ENCODE measurements around the gene SLC4A2. TPM values are rescaled to one million over a fixed set of nuclear protein-coding genes. Genes with fewer than 3 reads are reported as not detected.
A peak's percentile ranks its signal among the peaks of the same experiment; 100 is the strongest.

The SLC4A2 gene
- total RNA-seq, 2 experiments from 2014 or later: 58.7 to 85.0 TPM

- Mint-ChIP-seq H3K4me1 (peaks cover 29% of the 10 kb centered on the region), H3K27me3 (peaks cover 7% of the 10 kb centered on the region), H3K4me3 (peak overlapping the region; percentile 81), H3K36me3 (ENCODE audit: low read depth) (no peaks in the 10 kb centered on the region), H3K9me3 (ENCODE audit: low read depth) (no peaks in the 10 kb centered on the region), H3K27ac (peak overlapping the region; percentile 16)
- POLR2A ChIA-PET: interaction anchor here (0.6 kb wide), 1 partner anchor 8 kb away, joined by 3 read pairs; the partner anchor contains the start of gene FASTK
- ATAC-seq (no peak), DNase-seq (peak; percentile 30)
- intact Hi-C loops (cut with DNase I, micrococcal nuclease): loop anchor here in 1 of 2 experiments (10.0 kb wide), 2 partner anchors 574 to 1374 kb away; partner anchors contain the start of gene GIMAP7
- CTCF ChIA-PET: interaction anchor here (0.6 to 2.6 kb wide), 9 partner anchors 22 to 130 kb away, joined by 3 to 17 read pairs (median 3); partner anchors contain the start of gene ABCB8
Observed at GRCh38 chr7:151088856-151089699, 29.7 kb downstream of the SLC4A2 start.

GRCh38 chr7:151089893-151090730 lies 30.7 kb downstream of the SLC4A2 start:
- intact Hi-C loops (cut with DNase I, micrococcal nuclease): loop anchor here in 1 of 2 experiments (10.0 kb wide), 2 partner anchors 575 to 1375 kb away; partner anchors contain the start of gene GIMAP7
- CTCF ChIA-PET: interaction anchor here (0.6 to 2.6 kb wide), 6 partner anchors 14 to 106 kb away, joined by 3 to 17 read pairs (median 3); no protein-coding TSS in a partner anchor
- ATAC-seq (no peak), DNase-seq (no peak)
- Mint-ChIP-seq H3K4me3 (no peak overlapping the region), H3K9me3 (ENCODE audit: low read depth) (no peaks in the 10 kb centered on the region), H3K27ac (no peak overlapping the region), H3K27me3 (peaks cover 2% of the 10 kb centered on the region), H3K36me3 (ENCODE audit: low read depth) (no peaks in the 10 kb centered on the region), H3K4me1 (peaks cover 29% of the 10 kb centered on the region)
- POLR2A ChIA-PET: no interaction called here

DNA sequence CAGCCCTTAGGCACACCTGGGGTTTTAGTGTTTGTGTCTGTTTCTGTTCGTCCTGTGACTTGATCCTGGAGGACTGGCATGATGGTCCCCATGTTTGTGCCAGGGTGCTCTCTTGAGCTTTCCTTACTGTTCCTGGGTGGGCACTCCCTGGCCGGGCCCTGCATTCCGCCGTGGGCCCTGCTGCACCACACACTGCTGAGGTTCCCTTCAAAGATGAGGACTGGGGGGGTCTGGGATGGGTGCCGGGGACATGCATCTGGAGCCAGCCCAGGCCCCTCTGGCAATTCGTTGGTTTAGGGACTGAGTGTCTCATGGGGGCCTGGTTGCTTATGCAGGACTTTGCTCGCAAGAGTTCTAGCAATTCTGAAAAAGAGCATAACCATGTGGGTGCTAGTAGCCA lies 31.6 kb downstream of the SLC4A2 start:
- no peaks in the 10 kb centered on the region for H3K36me3 Mint-ChIP-seq (ENCODE audit: low read depth)
- H3K4me1 Mint-ChIP-seq: peaks cover 22% of the 10 kb centered on the region
- CTCF ChIA-PET: interaction anchor here (0.9 to 1.5 kb wide), 6 partner anchors 15 to 107 kb away, joined by 3 to 4 read pairs (median 3); no protein-coding TSS in a partner anchor
- H3K27me3 Mint-ChIP-seq: no peaks in the 10 kb centered on the region
- H3K9me3 Mint-ChIP-seq (ENCODE audit: low read depth): no peaks in the 10 kb centered on the region
- ATAC-seq: no peak
- intact Hi-C loops (cut with DNase I, micrococcal nuclease): no loop called here
- POLR2A ChIA-PET: no interaction called here
- H3K4me3 Mint-ChIP-seq: no peak overlapping the region
- H3K27ac Mint-ChIP-seq: no peak overlapping the region
- no peak for DNase-seq

DNA sequence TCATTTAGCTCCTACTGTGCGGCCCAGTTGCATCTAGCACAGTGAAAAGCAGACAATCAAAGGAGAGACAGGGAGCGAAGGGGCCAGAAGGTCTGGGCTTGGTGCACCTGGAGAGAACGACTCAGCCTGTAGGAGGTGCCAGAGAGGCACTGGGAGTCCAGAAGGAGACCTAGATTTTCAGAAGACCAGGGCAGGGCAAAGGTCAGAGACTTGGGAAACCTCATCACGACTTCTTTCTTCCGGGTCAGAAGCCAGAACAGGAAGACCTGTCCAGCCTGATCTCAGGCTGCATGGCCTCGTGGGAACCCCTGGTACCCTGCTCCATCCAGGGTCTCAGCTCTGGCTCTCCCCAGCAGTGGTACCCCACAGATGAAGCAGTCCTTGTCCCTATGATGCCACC lies 32.0 kb downstream of the SLC4A2 start:
- ATAC-seq (peak; percentile 29), DNase-seq (peak; percentile 57)
- Mint-ChIP-seq H3K4me3 (no peak overlapping the region), H3K27me3 (no peaks in the 10 kb centered on the region), H3K27ac (no peak overlapping the region), H3K9me3 (ENCODE audit: low read depth) (no peaks in the 10 kb centered on the region), H3K4me1 (peaks cover 24% of the 10 kb centered on the region), H3K36me3 (ENCODE audit: low read depth) (no peaks in the 10 kb centered on the region)
- CTCF ChIA-PET: interaction anchor here (0.9 to 1.1 kb wide), 3 partner anchors 15 to 25 kb away, joined by 3 read pairs; no protein-coding TSS in a partner anchor
- POLR2A ChIA-PET: no interaction called here
- intact Hi-C loops (cut with DNase I, micrococcal nuclease): no loop called here

DNA sequence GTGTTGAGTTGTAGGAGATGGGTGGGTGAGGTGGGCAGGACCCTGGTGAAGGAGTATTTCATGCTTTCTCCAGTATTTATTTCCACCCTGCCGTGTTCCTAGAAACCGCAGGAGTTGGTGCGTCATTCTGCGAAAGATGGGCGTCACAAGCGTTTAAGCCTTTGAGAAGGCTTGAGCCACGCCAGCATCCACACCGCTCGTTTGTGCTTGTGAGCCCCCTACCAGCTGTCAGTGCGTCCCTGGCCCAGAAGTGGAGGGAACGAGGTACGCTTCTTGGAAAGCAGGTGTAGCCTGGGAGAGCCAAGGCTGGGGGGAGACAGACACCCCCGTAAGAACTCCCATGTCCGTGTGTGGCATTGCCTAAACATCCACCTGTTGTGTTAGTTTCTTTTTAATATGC lies 32.6 kb downstream of the SLC4A2 start:
- H3K9me3 Mint-ChIP-seq (ENCODE audit: low read depth): no peaks in the 10 kb centered on the region
- no peak overlapping the region for H3K4me3 Mint-ChIP-seq
- no peaks in the 10 kb centered on the region for H3K36me3 Mint-ChIP-seq (ENCODE audit: low read depth)
- no peaks in the 10 kb centered on the region for H3K27me3 Mint-ChIP-seq
- ATAC-seq: no peak
- ChIA-PET POLR2A (no interaction called here), CTCF (interaction anchor here (0.7 to 1.1 kb wide), 3 partner anchors 23 to 32 kb away, joined by 3 read pairs; no protein-coding TSS in a partner anchor)
- intact Hi-C loops (cut with DNase I, micrococcal nuclease): no loop called here
- H3K27ac Mint-ChIP-seq: no peak overlapping the region
- no peak for DNase-seq
- H3K4me1 Mint-ChIP-seq: peaks cover 24% of the 10 kb centered on the region

- Mint-ChIP-seq H3K36me3 (ENCODE audit: low read depth) (no peaks in the 10 kb centered on the region), H3K9me3 (ENCODE audit: low read depth) (no peaks in the 10 kb centered on the region), H3K27ac (no peak overlapping the region), H3K4me3 (no peak overlapping the region), H3K4me1 (peaks cover 15% of the 10 kb centered on the region), H3K27me3 (no peaks in the 10 kb centered on the region)
- POLR2A ChIA-PET: no interaction called here
- CTCF ChIA-PET: interaction anchor here (0.7 to 1.9 kb wide), 9 partner anchors 9 to 195 kb away, joined by 3 to 6 read pairs (median 4); partner anchors contain the start of gene TMUB1
- DNase-seq: no peak
- intact Hi-C loops (cut with DNase I, micrococcal nuclease): loop anchor here in 1 of 2 experiments (2.0 kb wide), 1 partner anchor 17 kb away; no protein-coding TSS in a partner anchor
- ATAC-seq: no peak
Observed at GRCh38 chr7:151093748-151094147, 34.4 kb downstream of the SLC4A2 start.

DNA sequence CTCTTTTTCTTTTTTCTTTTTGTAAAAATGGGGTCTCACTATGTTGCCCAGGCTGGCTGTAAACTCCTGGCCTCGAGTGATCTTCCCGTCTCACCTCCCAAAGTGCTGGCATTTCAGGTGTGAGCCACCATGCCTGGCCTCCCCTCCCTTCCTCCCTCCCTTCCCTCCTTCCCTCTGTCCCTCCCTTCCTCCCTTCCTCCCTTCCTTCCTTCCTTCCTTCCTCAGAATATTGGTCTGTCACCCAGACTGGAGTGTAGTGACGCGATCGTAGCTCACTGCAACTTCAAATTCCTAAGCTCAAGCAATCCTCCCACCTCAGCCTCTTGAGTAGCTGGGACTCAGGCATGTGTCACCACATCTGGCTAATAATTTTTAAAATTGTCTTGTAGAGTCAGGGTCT lies 35.3 kb downstream of the SLC4A2 start:
- Mint-ChIP-seq H3K4me1 (peaks cover 9% of the 10 kb centered on the region), H3K36me3 (ENCODE audit: low read depth) (no peaks in the 10 kb centered on the region), H3K27ac (no peak overlapping the region), H3K27me3 (no peaks in the 10 kb centered on the region), H3K4me3 (no peak overlapping the region), H3K9me3 (ENCODE audit: low read depth) (no peaks in the 10 kb centered on the region)
- ATAC-seq (no peak), DNase-seq (no peak)
- ChIA-PET CTCF (interaction anchor here (0.6 to 1.9 kb wide), 6 partner anchors 12 to 196 kb away, joined by 3 to 6 read pairs (median 4); partner anchors contain the start of gene TMUB1), POLR2A (no interaction called here)
- intact Hi-C loops (cut with DNase I, micrococcal nuclease): loop anchor here (2.0 to 5.0 kb wide), 2 partner anchors 16 to 317 kb away; no protein-coding TSS in a partner anchor

- intact Hi-C loops (cut with DNase I, micrococcal nuclease): loop anchor here (2.0 to 5.0 kb wide), 2 partner anchors 16 to 318 kb away; no protein-coding TSS in a partner anchor
- ATAC-seq: peak; percentile 39
- Mint-ChIP-seq H3K27ac (no peak overlapping the region), H3K4me3 (no peak overlapping the region), H3K9me3 (ENCODE audit: low read depth) (no peaks in the 10 kb centered on the region), H3K4me1 (peaks cover 9% of the 10 kb centered on the region), H3K27me3 (no peaks in the 10 kb centered on the region), H3K36me3 (ENCODE audit: low read depth) (no peaks in the 10 kb centered on the region)
- no peak for DNase-seq
- ChIA-PET POLR2A (no interaction called here), CTCF (interaction anchor here (0.6 to 1.3 kb wide), 5 partner anchors 17 to 197 kb away, joined by 3 to 4 read pairs (median 3); no protein-coding TSS in a partner anchor)
Observed at GRCh38 chr7:151095123-151095797, 35.9 kb downstream of the SLC4A2 start.

GRCh38 chr7:151095828-151096475 lies 36.6 kb downstream of the SLC4A2 start:
- H3K4me3 Mint-ChIP-seq: no peak overlapping the region
- ATAC-seq (peak; percentile 49), DNase-seq (no peak)
- intact Hi-C loops (cut with DNase I, micrococcal nuclease): loop anchor here (2.0 to 5.0 kb wide), 2 partner anchors 15 to 319 kb away; no protein-coding TSS in a partner anchor
- CTCF ChIA-PET: interaction anchor here (0.7 to 1.2 kb wide), 5 partner anchors 8 to 1835 kb away, joined by 3 to 4 read pairs (median 3); no protein-coding TSS in a partner anchor
- no peaks in the 10 kb centered on the region for H3K9me3 Mint-ChIP-seq (ENCODE audit: low read depth)
- H3K36me3 Mint-ChIP-seq (ENCODE audit: low read depth): no peaks in the 10 kb centered on the region
- H3K4me1 Mint-ChIP-seq: peaks cover 9% of the 10 kb centered on the region
- H3K27ac Mint-ChIP-seq: no peak overlapping the region
- no peaks in the 10 kb centered on the region for H3K27me3 Mint-ChIP-seq
- POLR2A ChIA-PET: no interaction called here

Data from activated CD4-positive, alpha-beta T cell treated with anti-CD3 and anti-CD28 coated beads for 36 hours (primary cell).